Trophoblast cell (in vitro differentiated cells and primary cell): ENCODE data around the gene TRIM69.
"Not testable (repeated sequence)": the region's sequence is repeated elsewhere in the genome, so short reads cannot be mapped to it uniquely, and the experiment has no call there.

Experiments used
- DNase-seq, 2 donors: peaks; one replicate each; pipeline ENCODE4 v3.0.0-alpha.2; 2016
- H2AFZ ChIP-seq: 2 replicates; pipeline ENCODE4 v1.6.1; 2013; ENCODE audit warnings: low read length, moderate library complexity, mild to moderate bottlenecking; ENCODE audit not compliant: insufficient read depth, poor library complexity
- H2AK5ac ChIP-seq: 2 replicates; pipeline ENCODE4 v1.6.1; 2013; ENCODE audit warnings: mild to moderate bottlenecking, low read length
- H2BK120ac ChIP-seq: 2 replicates; pipeline ENCODE4 v1.6.1; 2013; ENCODE audit warnings: low read length, mild to moderate bottlenecking, moderate library complexity; ENCODE audit not compliant: insufficient read depth, poor library complexity
- H2BK12ac ChIP-seq: 2 replicates; pipeline ENCODE4 v1.6.1; 2013; ENCODE audit warnings: mild to moderate bottlenecking, low read length, moderate library complexity
- H2BK5ac ChIP-seq: 2 replicates; pipeline ENCODE4 v1.6.1; 2013; ENCODE audit warnings: low read length, low read depth, moderate library complexity, mild to moderate bottlenecking; ENCODE audit not compliant: poor library complexity
- H3K14ac ChIP-seq: 2 replicates; pipeline ENCODE4 v1.6.1; 2013; ENCODE audit warnings: mild to moderate bottlenecking, low read length
- H3K18ac ChIP-seq: 2 replicates; pipeline ENCODE4 v1.6.1; 2013; ENCODE audit warnings: mild to moderate bottlenecking, low read length
- H3K23ac ChIP-seq: 2 replicates; pipeline ENCODE4 v1.6.1; 2013; ENCODE audit warnings: low read length
- H3K27ac ChIP-seq: 2 replicates; pipeline ENCODE4 v1.5.1; 2013; ENCODE audit warnings: low read depth, mild to moderate bottlenecking, inconsistent platforms, low read length, moderate library complexity
- H3K27me3 ChIP-seq: 2 replicates; pipeline ENCODE4 v1.6.1; 2013; ENCODE audit warnings: inconsistent platforms, mild to moderate bottlenecking, low read length, moderate library complexity; ENCODE audit not compliant: insufficient read depth
- H3K36me3 ChIP-seq, 2 experiments: 1 replicate in 1 of 2; 2 replicates in 1 of 2; pipeline ENCODE4 v1.6.1; 2013; ENCODE audit warnings: low read length in 2 of 2, mild to moderate bottlenecking in 2 of 2, moderate library complexity in 1 of 2; ENCODE audit not compliant: insufficient read depth in 2 of 2, control insufficient read depth in 1 of 2
- H3K4ac ChIP-seq: 2 replicates; pipeline ENCODE4 v1.6.1; 2013; ENCODE audit warnings: low read depth, mild to moderate bottlenecking, low read length, moderate library complexity
- H3K4me1 ChIP-seq, 2 experiments: 1 replicate in 1 of 2; 2 replicates in 1 of 2; pipeline ENCODE4 v1.6.1; 2013; ENCODE audit warnings: low read length in 2 of 2, mild to moderate bottlenecking in 2 of 2, moderate library complexity in 1 of 2; ENCODE audit not compliant: insufficient read depth in 2 of 2, control insufficient read depth in 1 of 2
- H3K4me2 ChIP-seq: 2 replicates; pipeline ENCODE4 v1.6.1; 2013; ENCODE audit warnings: inconsistent platforms, mild to moderate bottlenecking, low read length, moderate library complexity
- H3K4me3 ChIP-seq: 2 replicates; pipeline ENCODE4 v1.5.1; 2013; ENCODE audit warnings: mild to moderate bottlenecking, low read depth, low read length, inconsistent platforms
- H3K79me1 ChIP-seq: one replicate; pipeline ENCODE4 v1.6.1; 2013; ENCODE audit warnings: low read length
- H3K79me2 ChIP-seq: 2 replicates; pipeline ENCODE4 v1.6.1; 2013; ENCODE audit warnings: low read length, mild to moderate bottlenecking; ENCODE audit not compliant: control insufficient read depth, insufficient read depth, poor library complexity
- H3K9ac ChIP-seq: 2 replicates; pipeline ENCODE4 v1.6.1; 2013; ENCODE audit warnings: mild to moderate bottlenecking, low read length
- H3K9me3 ChIP-seq: 2 replicates; pipeline ENCODE4 v1.6.1; 2013; ENCODE audit warnings: low read depth, mild to moderate bottlenecking, control low read depth, inconsistent platforms, low read length; ENCODE audit not compliant: insufficient read depth
- H4K12ac ChIP-seq: 2 replicates; pipeline ENCODE4 v1.6.1; 2013; ENCODE audit warnings: low read depth, mild to moderate bottlenecking, low read length, moderate library complexity
- H4K8ac ChIP-seq: 2 replicates; pipeline ENCODE4 v1.6.1; 2013; ENCODE audit warnings: low read depth, mild to moderate bottlenecking, low read length, moderate library complexity
- H4K91ac ChIP-seq: one replicate; pipeline ENCODE4 v1.6.1; 2013; ENCODE audit warnings: low read depth, mild to moderate bottlenecking, low read length, moderate library complexity
- WGBS: extraction: QIAGEN DNeasy Blood & Tissue Kit; methylation state at CpG from one replicate; pipeline ENCODE4 v1.1.7; 2013; ENCODE audit warnings: missing lambda C conversion rate; ENCODE audit not compliant: insufficient read length, insufficient coverage; ENCODE audit errors: extremely low coverage; 5-methylcytosine and 5-hydroxymethylcytosine counted together

TRIM69 gene

GRCh38 chr15:44727485-44728231 lies 8.7 kb upstream of the TRIM69 start:
- Histone ChIP-seq H3K27ac (no peak overlapping the region), H3K4me2 (no peak overlapping the region), H3K9me3 (no peaks in the 10 kb centered on the region), H3K4me3 (no peak overlapping the region), H2AK5ac (no peak overlapping the region), H3K4me1 (peaks cover 2 to 7% of the 10 kb centered on the region in 2 experiments), H3K27me3 (no peaks in the 10 kb centered on the region), H3K14ac (no peak overlapping the region), H3K9ac (no peak overlapping the region), H3K36me3 (no peaks in the 10 kb centered on the region), H3K4ac (no peak overlapping the region), H2BK120ac (no peak overlapping the region), H4K91ac (no peak overlapping the region), H3K18ac (no peak overlapping the region), H2AFZ (no peak overlapping the region), H3K23ac (no peak overlapping the region), H2BK12ac (peak overlapping the region; percentile 85), H3K79me1 (peaks cover 11% of the 10 kb centered on the region), H2BK5ac (no peak overlapping the region), H4K12ac (no peak overlapping the region), H3K79me2 (peaks cover 5% of the 10 kb centered on the region), H4K8ac (no peak overlapping the region)
- DNase-seq: peak in 1 of 2 donors; percentile 20
- no CpG with 5 or more reads among the region's 6 CpGs for WGBS

DNA sequence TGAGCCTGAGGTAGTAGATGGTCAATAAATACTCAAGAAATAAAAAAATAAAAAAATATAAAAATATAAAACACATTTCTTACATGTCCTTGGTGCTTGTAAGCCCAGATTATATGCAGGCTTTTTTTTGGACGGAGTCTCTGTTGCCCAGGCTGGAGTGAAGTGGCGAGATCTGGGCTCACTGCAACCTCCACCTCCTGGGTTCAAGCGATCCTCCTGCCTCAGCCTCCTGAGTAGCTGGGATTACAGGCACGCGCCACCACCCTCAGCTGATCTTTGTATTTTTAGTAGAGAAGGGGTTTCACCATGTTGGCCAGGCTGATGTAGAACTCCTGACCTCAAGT lies 8.1 kb upstream of the TRIM69 start:
- not testable (repeated sequence) for H3K23ac ChIP-seq, H3K27me3 ChIP-seq, H3K79me2 ChIP-seq, H2AK5ac ChIP-seq, H3K4ac ChIP-seq, H3K4me1 ChIP-seq, H4K12ac ChIP-seq, H3K9me3 ChIP-seq, DNase-seq, H2BK12ac ChIP-seq, H3K9ac ChIP-seq, H3K18ac ChIP-seq, H3K36me3 ChIP-seq, H3K4me3 ChIP-seq
- Histone ChIP-seq H3K27ac (peak overlapping the region; percentile 67), H4K91ac (peak overlapping the region; percentile 25), H2BK120ac (peak overlapping the region; percentile 73), H3K14ac (peak overlapping the region; percentile 63), H4K8ac (peak overlapping the region; percentile 73), H2BK5ac (peak overlapping the region; percentile 35), H3K79me1 (peaks cover 11% of the 10 kb centered on the region), H3K4me2 (peak overlapping the region; percentile 85), H2AFZ (peak overlapping the region; percentile 58)
- WGBS: no CpG with 5 or more reads among the region's 5 CpGs

DNA sequence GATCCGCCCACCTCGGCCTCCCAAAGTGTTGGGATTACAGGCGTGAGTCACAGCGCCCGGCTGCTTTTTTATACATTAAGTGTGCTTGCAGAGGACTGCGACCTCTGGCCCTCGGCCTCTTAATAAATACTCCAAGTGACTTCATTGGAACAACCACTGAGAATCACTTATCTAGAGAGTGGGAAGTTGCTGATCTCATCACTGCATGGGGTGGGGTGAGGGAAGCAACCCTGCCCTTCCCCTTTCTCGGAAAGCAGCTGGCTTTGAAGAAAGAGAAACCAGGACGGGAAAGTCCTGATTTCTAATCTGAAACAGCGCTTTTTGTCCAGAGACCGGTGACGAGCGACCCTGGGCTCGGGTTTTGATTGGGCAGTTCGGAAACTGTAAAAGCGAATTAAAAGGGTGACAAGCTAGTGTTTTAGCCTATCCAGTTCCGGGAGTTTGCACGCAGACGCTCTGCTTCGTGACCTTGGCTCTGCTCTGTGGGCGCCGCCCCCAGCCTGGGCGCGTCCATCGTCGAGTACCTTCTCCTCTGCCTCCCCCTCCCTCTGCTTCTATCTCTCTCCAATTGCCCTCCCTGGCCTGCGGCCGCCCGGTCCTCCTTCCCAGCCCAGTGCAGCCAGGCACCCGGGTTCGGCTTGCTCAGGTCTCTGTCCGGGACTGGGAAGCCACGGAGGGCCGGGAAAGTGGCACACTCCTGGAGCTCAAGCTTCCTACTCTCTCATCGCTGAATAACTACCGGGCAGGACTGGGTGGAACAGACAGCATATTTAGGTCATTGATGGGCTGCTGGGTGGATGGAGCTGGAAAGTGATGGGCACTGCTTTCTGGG lies 7.5 kb upstream of the TRIM69 start:
- Histone ChIP-seq H3K23ac (no peak overlapping the region), H2BK5ac (peak overlapping the region; percentile 43), H4K91ac (peak overlapping the region; percentile 76), H3K79me2 (peaks cover 5% of the 10 kb centered on the region), H4K12ac (peak overlapping the region; percentile 75), H3K36me3 (no peaks in the 10 kb centered on the region), H3K27ac (peak overlapping the region; percentile 67), H3K4me1 (peaks cover 2 to 7% of the 10 kb centered on the region in 2 experiments), H2AK5ac (no peak overlapping the region), H3K4ac (peak overlapping the region; percentile 61), H3K79me1 (peaks cover 11% of the 10 kb centered on the region), H3K27me3 (no peaks in the 10 kb centered on the region), H3K18ac (peak overlapping the region; percentile 68), H3K14ac (peak overlapping the region; percentile 82), H3K4me2 (peak overlapping the region; percentile 85), H4K8ac (peak overlapping the region; percentile 92), H2BK120ac (peak overlapping the region; percentile 73), H2AFZ (peak overlapping the region; percentile 86), H3K9ac (peak overlapping the region; percentile 70), H3K4me3 (peak overlapping the region; percentile 83), H3K9me3 (no peaks in the 10 kb centered on the region), H2BK12ac (peak overlapping the region; percentile 4)
- peak; percentile 98 to 99 for DNase-seq
- no CpG with 5 or more reads among the region's 36 CpGs for WGBS

DNA sequence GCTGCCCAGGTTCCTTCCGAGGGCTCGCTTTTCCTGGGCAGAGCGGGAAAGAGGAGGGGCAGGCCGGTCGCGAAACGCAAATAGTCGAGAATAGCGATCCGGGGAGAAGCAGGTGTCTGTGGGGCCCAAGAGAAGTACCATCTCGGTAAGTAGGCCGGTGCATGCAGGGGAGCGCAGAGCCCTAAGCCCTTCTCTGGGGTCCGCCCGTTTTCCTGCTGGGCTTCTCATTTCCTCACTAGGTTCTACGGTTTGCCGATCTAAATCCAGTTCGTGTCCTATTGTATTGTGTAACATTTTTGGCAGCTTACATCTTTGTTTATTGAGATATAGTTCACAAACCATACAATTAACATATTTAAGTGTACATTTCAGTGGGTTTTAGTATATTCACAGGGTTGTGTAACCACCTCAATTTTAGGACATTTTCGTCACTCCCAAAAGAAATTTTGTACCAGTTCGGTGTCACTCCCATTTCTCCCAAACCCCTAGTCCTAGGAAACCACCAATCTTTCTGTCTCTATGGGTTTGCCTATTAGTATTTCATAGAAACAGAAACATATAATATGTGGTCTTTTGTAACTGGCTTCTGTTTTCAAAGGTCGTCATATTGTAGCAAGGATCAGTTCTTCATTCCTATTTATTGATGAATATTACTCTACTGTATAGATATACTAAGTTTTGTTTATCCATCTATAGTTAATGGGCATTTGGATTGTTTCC lies 6.8 kb upstream of the TRIM69 start:
- Histone ChIP-seq H3K79me1 (peaks cover 11% of the 10 kb centered on the region), H2AFZ (peak overlapping the region; percentile 86), H2BK12ac (peak overlapping the region; percentile 52), H3K23ac (no peak overlapping the region), H4K91ac (peak overlapping the region; percentile 76), H3K27ac (peak overlapping the region; percentile 18), H3K36me3 (no peaks in the 10 kb centered on the region), H3K9me3 (no peaks in the 10 kb centered on the region), H3K14ac (peak overlapping the region; percentile 82), H3K4me3 (peak overlapping the region; percentile 83), H2BK120ac (peak overlapping the region; percentile 29), H3K4me1 (peaks cover 2 to 7% of the 10 kb centered on the region in 2 experiments), H2BK5ac (peak overlapping the region; percentile 44), H4K12ac (peak overlapping the region; percentile 75), H2AK5ac (no peak overlapping the region), H3K27me3 (no peaks in the 10 kb centered on the region), H3K79me2 (peaks cover 5% of the 10 kb centered on the region), H4K8ac (peak overlapping the region; percentile 92), H3K4me2 (peak overlapping the region; percentile 85), H3K18ac (peak overlapping the region; percentile 68), H3K4ac (peak overlapping the region; percentile 61), H3K9ac (peak overlapping the region; percentile 70)
- DNase-seq: no peak
- no CpG with 5 or more reads among the region's 21 CpGs for WGBS
